GM21619 (cell line): ENCODE data around the gene SLC6A1.

Experiments
- ATAC-seq: cut with Tn5 transposase; IDR thresholded peaks from one replicate; pipeline ENCODE4 v1.9.1; 2021; ENCODE audit not compliant: unreplicated experiment

Gene SLC6A1

GRCh38 chr3:10992943-10993728 is 588 bp downstream of the SLC6A1 start:
- no peak for ATAC-seq

- no peak for ATAC-seq
Measured at GRCh38 chr3:10993729-10994065, 1.1 kb downstream of the SLC6A1 start.

GRCh38 chr3:10994306-10994705 is 1.8 kb downstream of the SLC6A1 start:
- ATAC-seq = no peak

GRCh38 chr3:10995871-10996270 is 3.3 kb downstream of the SLC6A1 start:
- no peak for ATAC-seq

GRCh38 chr3:10996345-10997013 is 3.9 kb downstream of the SLC6A1 start:
- ATAC-seq = no peak

- ATAC-seq = no peak
Measured at GRCh38 chr3:10997196-10997595, 4.6 kb downstream of the SLC6A1 start.

GRCh38 chr3:10998542-10998941 is 6.0 kb downstream of the SLC6A1 start:
- ATAC-seq = no peak

GRCh38 chr3:10999221-11000107 is 6.9 kb downstream of the SLC6A1 start:
- ATAC-seq = no peak

GRCh38 chr3:11000528-11000927 is 8.0 kb downstream of the SLC6A1 start:
- no peak for ATAC-seq

GRCh38 chr3:11001020-11001657 is 8.6 kb downstream of the SLC6A1 start:
- ATAC-seq = no peak

- no peak for ATAC-seq
Measured at GRCh38 chr3:11001658-11002021, 9.1 kb downstream of the SLC6A1 start.

- no peak for ATAC-seq
Measured at GRCh38 chr3:11002371-11002807, 9.8 kb downstream of the SLC6A1 start.

- ATAC-seq = no peak
Measured at GRCh38 chr3:11004563-11004962, 12.0 kb downstream of the SLC6A1 start.

- no peak for ATAC-seq
Measured at GRCh38 chr3:11005686-11006256, 13.2 kb downstream of the SLC6A1 start.

GRCh38 chr3:11006986-11007933 is 14.7 kb downstream of the SLC6A1 start:
- ATAC-seq = no peak

GRCh38 chr3:11009898-11010297 is 17.4 kb downstream of the SLC6A1 start:
- no peak for ATAC-seq

GRCh38 chr3:11010426-11011165 is 18.0 kb downstream of the SLC6A1 start:
- no peak for ATAC-seq

GRCh38 chr3:11014253-11014652 is 21.7 kb downstream of the SLC6A1 start:
- ATAC-seq = no peak

GRCh38 chr3:11014752-11015151 is 22.2 kb downstream of the SLC6A1 start:
- no peak for ATAC-seq
